Fibroblast of lung (primary cell): Measurements from ENCODE around the gene SMG6. TPM values are rescaled to one million over a fixed set of nuclear protein-coding genes. Genes with fewer than 3 reads are reported as not detected.
A peak's percentile ranks its signal among the peaks of the same experiment; 100 is the strongest.

Source experiments
- DNase-seq, 2 donors: peaks; one replicate each; pipeline versions ENCODE4 v3.0.0 to v3.0.0-alpha.2; 2010; ENCODE audit warnings: low read depth in 2 of 2
- H2AFZ ChIP-seq: 2 replicates; pipeline ENCODE4 v1.5.1; 2012; ENCODE audit warnings: low read length, control low read depth, inconsistent platforms
- H3K27ac ChIP-seq: 2 replicates; pipeline ENCODE4 v1.5.1; 2011; ENCODE audit warnings: low read length, control low read depth; ENCODE audit not compliant: insufficient read depth
- H3K27me3 ChIP-seq: 2 replicates; pipeline ENCODE4 v1.5.1; 2011; ENCODE audit warnings: mild to moderate bottlenecking, low read length; ENCODE audit not compliant: control insufficient read depth, insufficient read depth
- H3K36me3 ChIP-seq: 2 replicates; pipeline ENCODE4 v1.5.1; 2011; ENCODE audit warnings: low read length; ENCODE audit not compliant: control insufficient read depth, insufficient read depth
- H3K4me1 ChIP-seq: 2 replicates; pipeline ENCODE4 v1.5.1; 2011; ENCODE audit warnings: low read length; ENCODE audit not compliant: control insufficient read depth, insufficient read depth; ENCODE audit errors: extremely low read depth
- H3K4me2 ChIP-seq: 2 replicates; pipeline ENCODE4 v1.5.1; 2011; ENCODE audit warnings: low read length, control low read depth; ENCODE audit not compliant: insufficient read depth; ENCODE audit errors: extremely low read depth
- H3K4me3 ChIP-seq, 4 experiments: fragments of 200-600 bp in 1 of 4; sonication (generic) in 1 of 4; replicated peaks in 1 of 4; 2 replicates each; pipeline ENCODE4 v1.5.1; 2011 to 2016; ENCODE audit warnings: low read length in 4 of 4, low read depth in 3 of 4, mild to moderate bottlenecking in 3 of 4, control low read depth in 2 of 4, inconsistent platforms in 1 of 4, mixed read lengths in 1 of 4; ENCODE audit not compliant: insufficient read depth in 1 of 4; ENCODE audit errors: control extremely low read depth in 1 of 4
- H3K79me2 ChIP-seq: 2 replicates; pipeline ENCODE4 v1.5.1; 2012; ENCODE audit warnings: mild to moderate bottlenecking, low read length, inconsistent platforms; ENCODE audit not compliant: control insufficient read depth, insufficient read depth
- H3K9ac ChIP-seq: 2 replicates; pipeline ENCODE4 v1.5.1; 2011; ENCODE audit warnings: mild to moderate bottlenecking, low read length, control low read depth; ENCODE audit not compliant: insufficient read depth
- H3K9me3 ChIP-seq: 2 replicates; pipeline ENCODE4 v1.5.1; 2012; ENCODE audit warnings: low read depth, low read length; ENCODE audit not compliant: control insufficient read depth, insufficient read depth
- H4K20me1 ChIP-seq: 2 replicates; pipeline ENCODE4 v1.5.1; 2011; ENCODE audit warnings: low read length; ENCODE audit not compliant: control insufficient read depth, insufficient read depth; ENCODE audit errors: extremely low read depth
- EZH2 ChIP-seq: IDR thresholded peaks from 2 replicates; pipeline ENCODE4 v1.5.1; 2012; ENCODE audit warnings: low read length, control low read depth, mild to moderate bottlenecking; ENCODE audit errors: missing control alignments
- polyA plus RNA-seq, 2 donors: library from polyadenylated mRNA; depleted of rRNA in 1 of 2; stranded (reverse) in 1 of 2; unstranded in 1 of 2; fragments of >200 nt; gene quantifications; 2 replicates each; pipeline ENCODE4 v1.2.1, GENCODE V29; 2011 to 2012; ENCODE audit warnings: missing spikeins in 1 of 2
- total RNA-seq: library from RNA; depleted of rRNA; stranded (reverse); fragments of >200 nt; gene quantifications from 2 replicates; pipeline ENCODE4 v1.2.1, GENCODE V29; 2014
- TF ChIP-seq, protein P1 (sequence below), 2 donors: IDR thresholded peaks in 1 of 2; conservative IDR thresholded peaks in 1 of 2; 1 replicate in 1 of 2; 2 replicates in 1 of 2; pipeline ENCODE4 v1.5.1; 2011 to 2012; ENCODE audit warnings: low read length in 2 of 2, control low read depth in 1 of 2, inconsistent platforms in 1 of 2, low read depth in 1 of 2, mild to moderate bottlenecking in 1 of 2

Gene SMG6
- total and polyA plus RNA-seq, 2 donors (not counting 1 experiment from before 2014, with no cell fraction given): 14.7 to 29.9 TPM

DNA sequence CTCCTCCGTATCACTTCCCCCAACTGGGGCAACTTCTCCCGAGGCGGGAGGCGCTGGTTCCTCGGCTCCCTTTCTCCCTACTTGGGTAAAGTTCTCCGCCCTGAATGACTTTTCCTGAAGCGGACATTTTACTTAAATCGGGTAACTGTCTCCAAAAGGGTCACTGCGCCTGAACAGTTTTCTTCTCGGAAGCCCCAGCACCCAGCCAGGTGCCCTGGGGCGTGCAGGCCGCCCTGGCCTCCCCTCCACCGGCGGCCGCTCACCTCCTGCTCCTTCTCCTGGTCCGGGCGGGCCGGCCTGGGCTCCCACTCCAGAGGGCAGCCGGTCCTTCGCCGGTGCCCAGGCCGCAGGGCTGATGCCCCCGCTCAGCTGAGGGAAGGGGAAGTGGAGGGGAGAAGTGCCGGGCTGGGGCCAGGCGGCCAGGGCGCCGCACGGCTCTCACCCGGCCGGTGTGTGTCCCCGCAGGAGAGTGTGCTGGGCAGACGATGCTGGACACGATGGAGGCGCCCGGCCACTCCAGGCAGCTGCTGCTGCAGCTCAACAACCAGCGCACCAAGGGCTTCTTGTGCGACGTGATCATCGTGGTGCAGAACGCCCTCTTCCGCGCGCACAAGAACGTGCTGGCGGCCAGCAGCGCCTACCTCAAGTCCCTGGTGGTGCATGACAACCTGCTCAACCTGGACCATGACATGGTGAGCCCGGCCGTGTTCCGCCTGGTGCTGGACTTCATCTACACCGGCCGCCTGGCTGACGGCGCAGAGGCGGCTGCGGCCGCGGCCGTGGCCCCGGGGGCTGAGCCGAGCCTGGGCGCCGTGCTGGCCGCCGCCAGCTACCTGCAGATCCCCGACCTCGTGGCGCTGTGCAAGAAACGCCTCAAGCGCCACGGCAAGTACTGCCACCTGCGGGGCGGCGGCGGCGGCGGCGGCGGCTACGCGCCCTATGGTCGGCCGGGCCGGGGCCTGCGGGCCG is 247.1 kb downstream of the SMG6 start:
- H3K4me1 ChIP-seq: peaks cover 22% of the 10 kb centered on the region
- no peaks in the 10 kb centered on the region for H4K20me1 ChIP-seq
- peak; percentile 73 to 74 for DNase-seq
- no peak for TF ChIP-seq EZH2
- TF ChIP-seq, protein P1, sequence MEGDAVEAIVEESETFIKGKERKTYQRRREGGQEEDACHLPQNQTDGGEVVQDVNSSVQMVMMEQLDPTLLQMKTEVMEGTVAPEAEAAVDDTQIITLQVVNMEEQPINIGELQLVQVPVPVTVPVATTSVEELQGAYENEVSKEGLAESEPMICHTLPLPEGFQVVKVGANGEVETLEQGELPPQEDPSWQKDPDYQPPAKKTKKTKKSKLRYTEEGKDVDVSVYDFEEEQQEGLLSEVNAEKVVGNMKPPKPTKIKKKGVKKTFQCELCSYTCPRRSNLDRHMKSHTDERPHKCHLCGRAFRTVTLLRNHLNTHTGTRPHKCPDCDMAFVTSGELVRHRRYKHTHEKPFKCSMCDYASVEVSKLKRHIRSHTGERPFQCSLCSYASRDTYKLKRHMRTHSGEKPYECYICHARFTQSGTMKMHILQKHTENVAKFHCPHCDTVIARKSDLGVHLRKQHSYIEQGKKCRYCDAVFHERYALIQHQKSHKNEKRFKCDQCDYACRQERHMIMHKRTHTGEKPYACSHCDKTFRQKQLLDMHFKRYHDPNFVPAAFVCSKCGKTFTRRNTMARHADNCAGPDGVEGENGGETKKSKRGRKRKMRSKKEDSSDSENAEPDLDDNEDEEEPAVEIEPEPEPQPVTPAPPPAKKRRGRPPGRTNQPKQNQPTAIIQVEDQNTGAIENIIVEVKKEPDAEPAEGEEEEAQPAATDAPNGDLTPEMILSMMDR (conservative IDR thresholded peaks at IDR 0.05 in 1 of 2, IDR thresholded peaks at IDR 0.05 in 1 of 2; ENCODE audit: low read depth in 1 of 2, low read length in 2 of 2): no peak
- no peak overlapping the region for H2AFZ ChIP-seq
- peaks cover 33% of the 10 kb centered on the region for H3K36me3 ChIP-seq
- peak overlapping the region; percentile 89 for H3K27ac ChIP-seq
- peaks cover 63% of the 10 kb centered on the region for H3K79me2 ChIP-seq
- peak overlapping the region; percentile 90 for H3K9ac ChIP-seq
- H3K4me3 ChIP-seq: peak overlapping the region; percentile 57 to 88 (median 75)
- no peaks in the 10 kb centered on the region for H3K9me3 ChIP-seq
- H3K27me3 ChIP-seq: no peaks in the 10 kb centered on the region
- H3K4me2 ChIP-seq: peak overlapping the region; percentile 85

- peaks cover 54% of the 10 kb centered on the region for H3K79me2 ChIP-seq
These were observed 248.0 kb downstream of the SMG6 start for GRCh38 chr17:2055292-2056205.

More at GRCh38 chr17:2055292-2056205, 248.0 kb downstream of the SMG6 start:
- no peaks in the 10 kb centered on the region for H4K20me1 ChIP-seq
- peak overlapping the region; percentile 89 for H3K27ac ChIP-seq
- DNase-seq: peak in 1 of 2 donors; percentile 67
- peaks cover 12% of the 10 kb centered on the region for H3K4me1 ChIP-seq
- H3K4me3 ChIP-seq: peak overlapping the region; percentile 57 to 88 (median 78)
- H3K9ac ChIP-seq: peak overlapping the region; percentile 93
- no peaks in the 10 kb centered on the region for H3K27me3 ChIP-seq
- no peak for TF ChIP-seq EZH2
- TF ChIP-seq, protein P1 (conservative IDR thresholded peaks at IDR 0.05 in 1 of 2, IDR thresholded peaks at IDR 0.05 in 1 of 2; ENCODE audit: low read depth in 1 of 2, low read length in 2 of 2): no peak
- H3K36me3 ChIP-seq: peaks cover 25% of the 10 kb centered on the region
- H3K4me2 ChIP-seq: peak overlapping the region; percentile 85
- no peak overlapping the region for H2AFZ ChIP-seq
- H3K9me3 ChIP-seq: no peaks in the 10 kb centered on the region
